ENCODE measurements around the gene KNTC1. TPM values are rescaled to one million over a fixed set of nuclear protein-coding genes. Genes with fewer than 3 reads are reported as not detected.

Gene KNTC1
- 14.1 and 23.3 TPM in 2 replicates for total RNA-seq

GRCh38 chr12:122526683-122527477 is at the start of gene KNTC1, which contains the start of gene RSRC2:
KNTC1 (plus strand) TSS chr12:122527249; CDS start chr12:122530064, 2,815 bp downstream.
RSRC2 (minus strand) TSS chr12:122526936; CDS start chr12:122526853, 83 bp downstream.

DNA sequence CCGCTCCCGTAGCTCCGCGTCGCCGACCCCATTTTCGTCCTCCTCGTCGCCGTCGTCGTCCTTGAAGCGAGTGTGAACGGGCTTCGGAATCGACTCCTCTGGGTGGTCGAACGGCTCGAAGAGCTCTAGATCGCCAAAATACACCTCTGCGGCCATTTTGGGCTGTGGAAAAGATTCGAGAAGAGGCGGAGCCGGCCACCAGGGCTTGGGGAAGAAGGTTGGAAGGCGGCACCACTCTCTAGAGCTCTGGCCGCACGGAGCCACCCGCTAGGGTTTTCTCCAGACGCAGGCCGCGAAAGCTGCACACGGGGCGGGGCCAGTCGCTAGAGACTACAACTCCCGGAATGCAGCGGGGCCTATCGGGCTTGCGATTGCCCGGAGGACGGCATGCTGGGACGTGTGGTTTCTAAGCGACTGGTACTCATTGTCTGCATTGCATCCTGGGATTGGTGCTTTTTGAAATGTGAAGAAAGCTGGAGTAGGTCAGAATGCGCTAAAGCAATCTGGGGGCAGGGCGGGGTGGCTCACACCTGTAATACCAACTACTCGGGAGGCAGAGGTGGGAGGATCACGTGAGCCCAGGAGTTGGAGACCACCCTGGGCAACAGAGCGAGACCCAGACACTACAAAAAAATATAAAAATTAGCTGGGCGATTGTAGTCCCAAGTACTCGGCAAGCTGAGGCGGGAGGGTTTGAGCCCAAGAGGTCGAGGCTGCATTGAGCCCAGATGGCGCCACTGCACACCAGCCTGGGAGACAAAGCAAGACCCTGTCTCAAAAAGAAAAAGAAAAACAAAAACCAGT is 26.2 kb upstream of the KNTC1 start, which contains the start of gene ZCCHC8:
Gene ZCCHC8 (minus strand): TSS at position 248 of the 804 bp plus-strand sequence. CDS start 92 bp downstream, at position 156.

Other genes starting within 250 kb of the KNTC1 start
- 22.7 and 27.9 TPM in 2 replicates for gene CLIP1, start 104.6 kb upstream of the KNTC1 start, total RNA-seq
- gene ZCCHC8, start 26.3 kb upstream of the KNTC1 start, total RNA-seq = 8.9 and 12.8 TPM in 2 replicates
- gene RSRC2, start 313 bp upstream of the KNTC1 start, total RNA-seq = 22.8 and 39.3 TPM in 2 replicates
- gene HCAR2, start 176.1 kb downstream of the KNTC1 start, total RNA-seq = not detected in 2 replicates
- not detected in 2 replicates for gene HCAR3, start 189.6 kb downstream of the KNTC1 start, total RNA-seq
- 0.08 and 0.13 TPM in 2 replicates for gene HCAR1, start 203.6 kb downstream of the KNTC1 start, total RNA-seq
- 25.7 and 30.1 TPM in 2 replicates for gene DENR, start 225.6 kb downstream of the KNTC1 start, total RNA-seq
- gene CCDC62, start 247.3 kb downstream of the KNTC1 start, total RNA-seq = 0.13 and 0.72 TPM in 2 replicates